ENCODE measurements around the gene MOK.

- TF ChIP-seq CTCF (IDR thresholded peaks at IDR 0.05) (no peak), POLR2A (IDR thresholded peaks at IDR 0.05) (no peak)
Observed at GRCh38 chr14:102258136-102258535, 46.8 kb downstream of the MOK start.

Measured in tibial nerve (tissue), 3 donors.